ENCODE measurements around the gene SYT12. TPM values are rescaled to one million over a fixed set of nuclear protein-coding genes. Genes with fewer than 3 reads are reported as not detected.

The SYT12 gene
- total RNA-seq, 3 donors from 2014 or later (not counting 1 experiment from before 2014, with no cell fraction given): not detected

DNA sequence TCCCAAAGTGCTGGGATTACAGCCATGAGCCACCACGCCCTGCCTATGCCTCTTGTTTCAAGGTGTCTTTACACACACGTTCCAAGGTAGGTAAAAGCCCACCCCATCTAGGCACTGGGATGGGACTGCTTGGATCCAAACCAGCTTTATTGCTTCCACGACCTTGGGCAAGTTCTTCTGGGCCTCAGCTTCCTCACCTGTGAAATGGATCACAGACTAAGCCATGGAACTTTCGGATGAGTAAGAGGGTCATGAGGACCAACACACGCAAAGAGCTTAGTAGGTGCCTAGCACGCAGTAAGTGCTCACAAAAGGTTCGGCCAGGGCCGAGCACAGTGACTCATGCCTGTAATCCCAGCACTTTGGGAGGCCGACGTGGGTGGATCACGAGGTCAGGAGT, 49.4 kb downstream of the SYT12 start:
- peaks cover 0 to 2% of the 10 kb centered on the region in 2 donors for H3K27me3 Mint-ChIP-seq (ENCODE audit: low read depth in 2 of 2)
- peaks cover 0 to 7% of the 10 kb centered on the region in 2 donors for H3K4me1 Mint-ChIP-seq
- no peak overlapping the region for H3K27ac Mint-ChIP-seq
- no peaks in the 10 kb centered on the region for H3K36me3 Mint-ChIP-seq
- ATAC-seq: no peak
- TF ChIP-seq, protein P1, sequence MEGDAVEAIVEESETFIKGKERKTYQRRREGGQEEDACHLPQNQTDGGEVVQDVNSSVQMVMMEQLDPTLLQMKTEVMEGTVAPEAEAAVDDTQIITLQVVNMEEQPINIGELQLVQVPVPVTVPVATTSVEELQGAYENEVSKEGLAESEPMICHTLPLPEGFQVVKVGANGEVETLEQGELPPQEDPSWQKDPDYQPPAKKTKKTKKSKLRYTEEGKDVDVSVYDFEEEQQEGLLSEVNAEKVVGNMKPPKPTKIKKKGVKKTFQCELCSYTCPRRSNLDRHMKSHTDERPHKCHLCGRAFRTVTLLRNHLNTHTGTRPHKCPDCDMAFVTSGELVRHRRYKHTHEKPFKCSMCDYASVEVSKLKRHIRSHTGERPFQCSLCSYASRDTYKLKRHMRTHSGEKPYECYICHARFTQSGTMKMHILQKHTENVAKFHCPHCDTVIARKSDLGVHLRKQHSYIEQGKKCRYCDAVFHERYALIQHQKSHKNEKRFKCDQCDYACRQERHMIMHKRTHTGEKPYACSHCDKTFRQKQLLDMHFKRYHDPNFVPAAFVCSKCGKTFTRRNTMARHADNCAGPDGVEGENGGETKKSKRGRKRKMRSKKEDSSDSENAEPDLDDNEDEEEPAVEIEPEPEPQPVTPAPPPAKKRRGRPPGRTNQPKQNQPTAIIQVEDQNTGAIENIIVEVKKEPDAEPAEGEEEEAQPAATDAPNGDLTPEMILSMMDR (IDR thresholded peaks at IDR 0.05): no peak
- H3K9me3 ChIP-seq (ENCODE audit: control insufficient read depth, insufficient read depth, low read length): no peaks in the 10 kb centered on the region
- H3K27me3 ChIP-seq (ENCODE audit: control insufficient read depth, insufficient read depth, low read length): peaks cover 3% of the 10 kb centered on the region
- H3K27ac ChIP-seq (ENCODE audit: low read length): no peak overlapping the region
- H3K4me3 ChIP-seq (ENCODE audit: low read length): no peak overlapping the region
- H3K4me3 Mint-ChIP-seq: no peak overlapping the region
- H3K9me3 Mint-ChIP-seq: no peaks in the 10 kb centered on the region
- DNase-seq: no peak
- no peaks in the 10 kb centered on the region for H3K36me3 ChIP-seq (ENCODE audit: control insufficient read depth, insufficient read depth, low read length)
- intact Hi-C loops (cut with micrococcal nuclease): no loop called here
- H3K4me1 ChIP-seq (ENCODE audit: control insufficient read depth, insufficient read depth, low read length): peaks cover 9% of the 10 kb centered on the region
- WGBS (ENCODE audit: insufficient coverage): 87% methylated on average over 11 of the region's 11 CpGs

DNA sequence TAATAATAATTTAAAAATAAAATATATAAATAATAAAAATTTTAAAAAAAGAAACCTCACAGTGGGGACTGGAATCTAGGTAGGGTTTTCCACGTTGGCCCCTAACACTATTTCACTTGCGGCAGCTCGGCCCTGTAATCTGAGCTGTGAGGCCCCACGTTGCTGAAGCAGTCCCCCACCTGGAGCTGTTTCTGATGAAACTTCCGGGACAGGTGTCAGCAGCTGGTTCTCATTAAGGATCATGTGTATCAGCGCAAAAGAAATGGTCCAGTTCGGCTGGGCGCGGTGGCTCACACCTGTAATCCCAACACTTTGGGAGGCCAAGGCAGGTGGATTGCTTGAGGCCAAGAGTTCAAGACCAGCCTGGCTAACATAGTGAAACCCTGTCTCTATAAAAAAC, 51.0 kb downstream of the SYT12 start:
- Mint-ChIP-seq H3K27me3 (ENCODE audit: low read depth in 2 of 2) (no peaks in the 10 kb centered on the region), H3K9me3 (no peaks in the 10 kb centered on the region), H3K4me1 (peaks cover 0 to 7% of the 10 kb centered on the region in 2 donors), H3K27ac (no peak overlapping the region), H3K4me3 (no peak overlapping the region), H3K36me3 (no peaks in the 10 kb centered on the region)
- no peak for ATAC-seq
- TF ChIP-seq, protein P1 (IDR thresholded peaks at IDR 0.05): no peak
- no peak for DNase-seq
- intact Hi-C loops (cut with micrococcal nuclease): no loop called here
- Histone ChIP-seq H3K9me3 (ENCODE audit: control insufficient read depth, insufficient read depth, low read length) (no peaks in the 10 kb centered on the region), H3K27me3 (ENCODE audit: control insufficient read depth, insufficient read depth, low read length) (peaks cover 3% of the 10 kb centered on the region), H3K27ac (ENCODE audit: low read length) (no peak overlapping the region), H3K4me1 (ENCODE audit: control insufficient read depth, insufficient read depth, low read length) (peaks cover 12% of the 10 kb centered on the region), H3K36me3 (ENCODE audit: control insufficient read depth, insufficient read depth, low read length) (no peaks in the 10 kb centered on the region), H3K4me3 (ENCODE audit: low read length) (no peak overlapping the region)
- 89% methylated on average over 9 of the region's 9 CpGs for WGBS (ENCODE audit: insufficient coverage)

DNA sequence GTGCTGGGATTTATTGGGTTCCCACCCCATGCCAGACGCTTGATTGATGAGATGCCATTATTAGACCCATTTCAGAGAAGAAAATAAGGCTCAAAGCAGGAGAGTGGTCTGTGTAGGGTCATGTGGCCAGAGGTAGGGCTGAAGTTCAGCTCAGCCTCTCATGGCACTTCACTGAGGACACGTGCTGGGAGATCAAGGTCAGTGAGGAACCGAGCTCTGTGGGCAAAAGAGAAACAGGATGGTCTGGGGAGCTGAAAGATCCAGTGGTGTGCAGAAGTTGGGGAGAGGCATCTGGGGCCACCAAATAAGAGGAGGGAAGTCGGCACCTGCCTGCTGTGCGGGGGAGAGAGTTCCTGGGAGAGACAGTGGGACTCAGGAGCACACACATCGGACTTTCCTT, 53.3 kb downstream of the SYT12 start:
- Mint-ChIP-seq H3K27ac (no peak overlapping the region), H3K4me1 (peaks cover 0 to 7% of the 10 kb centered on the region in 2 donors), H3K4me3 (no peak overlapping the region), H3K27me3 (ENCODE audit: low read depth in 2 of 2) (no peaks in the 10 kb centered on the region), H3K9me3 (no peaks in the 10 kb centered on the region), H3K36me3 (no peaks in the 10 kb centered on the region)
- TF ChIP-seq, protein P1 (IDR thresholded peaks at IDR 0.05): no peak
- no peak overlapping the region for H3K4me3 ChIP-seq (ENCODE audit: low read length)
- DNase-seq (no peak), ATAC-seq (no peak)
- H3K9me3 ChIP-seq (ENCODE audit: control insufficient read depth, insufficient read depth, low read length): no peaks in the 10 kb centered on the region
- intact Hi-C loops (cut with micrococcal nuclease): no loop called here
- peaks cover 12% of the 10 kb centered on the region for H3K4me1 ChIP-seq (ENCODE audit: control insufficient read depth, insufficient read depth, low read length)
- H3K27ac ChIP-seq (ENCODE audit: low read length): no peak overlapping the region
- peaks cover 3% of the 10 kb centered on the region for H3K27me3 ChIP-seq (ENCODE audit: control insufficient read depth, insufficient read depth, low read length)
- 82% methylated on average over 6 of the region's 6 CpGs for WGBS (ENCODE audit: insufficient coverage)
- H3K36me3 ChIP-seq (ENCODE audit: control insufficient read depth, insufficient read depth, low read length): no peaks in the 10 kb centered on the region

DNA sequence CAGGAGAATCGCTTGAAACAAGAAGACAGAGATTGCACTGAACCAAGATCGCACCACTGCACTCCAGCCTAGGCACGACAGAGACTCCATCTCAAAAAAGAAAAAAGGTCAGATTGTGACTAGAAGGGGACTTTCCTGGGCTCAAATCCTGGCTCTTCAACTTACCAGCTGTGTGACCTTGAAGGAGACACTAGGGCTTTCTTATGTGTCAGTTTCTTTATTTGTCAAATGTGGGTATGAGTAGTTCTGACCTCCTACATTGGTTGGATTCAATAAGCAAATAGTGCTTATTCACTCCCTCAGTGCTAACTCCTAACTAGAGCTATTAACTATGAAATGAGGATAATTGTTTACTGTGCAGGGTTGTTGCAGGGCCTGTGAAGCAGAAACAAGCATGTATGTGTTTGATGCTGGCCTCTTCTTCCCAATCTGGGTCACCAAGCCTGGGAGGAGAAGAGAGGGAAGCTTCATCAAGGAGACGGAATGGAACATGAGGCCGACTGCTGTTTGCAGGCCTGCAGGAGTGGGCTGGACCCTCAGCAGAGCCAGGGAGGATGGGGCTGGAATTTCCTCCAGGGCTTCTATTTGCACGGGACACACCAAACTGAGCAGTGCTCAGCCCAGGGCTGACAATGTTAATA, 56.3 kb downstream of the SYT12 start:
- Mint-ChIP-seq H3K27me3 (ENCODE audit: low read depth in 2 of 2) (no peaks in the 10 kb centered on the region), H3K9me3 (no peaks in the 10 kb centered on the region), H3K27ac (no peak overlapping the region), H3K36me3 (no peaks in the 10 kb centered on the region), H3K4me1 (peaks cover 6 to 12% of the 10 kb centered on the region in 2 donors), H3K4me3 (no peak overlapping the region)
- no peak for DNase-seq
- Histone ChIP-seq H3K27ac (ENCODE audit: low read length) (no peak overlapping the region), H3K27me3 (ENCODE audit: control insufficient read depth, insufficient read depth, low read length) (peaks cover 3% of the 10 kb centered on the region), H3K4me3 (ENCODE audit: low read length) (no peak overlapping the region), H3K4me1 (ENCODE audit: control insufficient read depth, insufficient read depth, low read length) (peaks cover 16% of the 10 kb centered on the region), H3K9me3 (ENCODE audit: control insufficient read depth, insufficient read depth, low read length) (no peaks in the 10 kb centered on the region), H3K36me3 (ENCODE audit: control insufficient read depth, insufficient read depth, low read length) (no peaks in the 10 kb centered on the region)
- intact Hi-C loops (cut with micrococcal nuclease): no loop called here
- no peak for ATAC-seq
- TF ChIP-seq, protein P1 (IDR thresholded peaks at IDR 0.05): no peak
- 85% methylated on average over 6 of the region's 6 CpGs for WGBS (ENCODE audit: insufficient coverage)
